GM21381 (cell line): ENCODE measurements around the gene CPT1C.

Experiments
- ATAC-seq: cut with Tn5 transposase; IDR thresholded peaks from one replicate; pipeline ENCODE4 v1.9.1; 2021; ENCODE audit warnings: mild to moderate bottlenecking, moderate library complexity; ENCODE audit not compliant: unreplicated experiment

The CPT1C gene

DNA sequence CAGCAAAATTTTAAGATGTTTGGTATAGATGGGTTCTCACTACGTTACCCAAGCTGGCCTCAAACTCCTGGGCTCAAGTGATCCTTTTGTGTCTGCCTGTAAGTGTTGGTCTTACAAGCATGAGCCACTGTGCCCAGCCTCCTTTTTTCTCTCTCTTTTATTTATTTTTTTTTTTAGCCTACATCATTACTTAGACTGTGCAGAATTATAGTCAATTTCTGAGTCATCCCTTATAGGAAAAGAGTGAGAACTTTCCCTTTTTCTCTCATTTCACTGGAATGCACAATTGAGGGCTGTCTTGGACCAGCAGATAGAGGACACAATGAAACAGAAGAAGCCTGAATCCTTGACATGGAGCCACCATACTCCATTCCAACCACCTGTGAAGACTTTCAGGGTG is 58.9 kb downstream of the CPT1C start:
- no peak for ATAC-seq

DNA sequence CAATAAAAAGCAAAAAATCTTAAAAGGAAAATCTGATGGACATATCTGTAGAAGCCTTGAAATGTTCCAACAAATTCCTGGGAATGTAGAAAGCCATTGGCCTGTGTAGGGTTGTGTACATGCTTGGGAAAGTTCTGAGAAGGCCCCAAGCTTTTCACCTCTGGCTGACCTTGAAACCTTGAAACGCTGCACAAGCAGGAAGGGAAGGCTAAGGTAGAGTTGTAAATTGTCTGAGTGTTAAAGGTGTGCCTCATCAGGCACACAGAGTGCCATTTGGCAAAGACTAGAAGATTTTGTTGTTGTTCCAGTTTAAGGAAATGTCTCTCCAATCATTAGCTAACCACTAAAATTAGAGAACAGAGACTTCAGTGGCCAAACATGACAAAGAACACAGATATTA is 61.8 kb downstream of the CPT1C start:
- no peak for ATAC-seq

DNA sequence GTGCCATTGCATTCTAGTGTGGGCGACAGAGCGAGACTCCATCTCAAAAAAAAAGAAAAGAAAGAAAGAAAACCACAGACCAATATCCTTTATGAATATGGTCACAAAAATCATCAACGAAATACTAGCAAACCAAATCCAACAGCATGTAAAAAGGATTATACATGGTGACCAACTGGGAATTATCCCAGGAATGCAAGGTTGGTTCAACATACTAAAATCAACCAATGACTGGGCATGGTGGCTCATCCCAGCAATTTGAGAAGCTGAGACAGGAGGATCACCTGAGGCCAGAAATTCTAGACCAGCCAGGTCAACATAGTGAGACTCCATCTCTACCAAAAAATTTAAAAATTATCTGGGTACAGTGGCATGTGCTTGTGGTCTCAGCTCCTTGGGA is 65.0 kb downstream of the CPT1C start:
- no peak for ATAC-seq

DNA sequence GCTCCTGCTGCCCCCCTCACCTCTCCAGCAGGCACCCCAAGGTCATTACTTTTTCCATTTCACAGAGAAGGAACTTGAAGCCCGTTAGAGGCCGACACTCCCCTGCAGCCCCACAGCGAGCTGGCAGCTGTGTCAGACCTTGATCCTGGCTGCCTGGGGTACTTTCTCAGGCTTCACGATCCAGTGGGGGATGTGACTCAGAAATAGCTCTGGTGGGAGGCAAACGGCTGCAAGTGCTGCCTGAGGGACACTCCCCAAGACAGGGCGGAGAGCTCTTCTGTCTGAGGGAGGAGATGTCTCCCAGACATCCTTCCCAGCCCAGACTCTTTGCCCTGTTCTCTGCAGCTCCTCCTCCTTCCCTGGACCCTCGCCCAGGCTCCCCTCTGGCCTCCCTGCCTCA is 67.4 kb downstream of the CPT1C start:
- ATAC-seq: no peak

DNA sequence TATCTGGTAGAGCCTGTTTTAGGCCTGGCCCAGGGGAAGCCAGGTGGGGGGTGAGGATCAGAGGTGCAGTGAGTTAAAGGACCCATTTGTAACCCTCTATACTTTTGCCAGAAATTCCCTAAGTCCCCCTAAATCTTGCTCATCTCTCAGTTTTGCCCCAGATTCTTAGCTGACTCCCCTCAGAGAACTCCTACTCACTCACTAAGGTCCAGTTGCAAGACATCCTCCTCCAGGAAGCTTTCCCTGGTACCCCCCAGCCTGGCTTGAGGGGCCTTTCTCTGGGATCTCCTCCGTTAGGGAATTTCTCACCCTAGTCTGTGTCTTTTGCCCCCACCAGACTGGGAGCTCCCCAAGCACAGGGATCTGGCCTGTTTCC is 70.3 kb downstream of the CPT1C start:
- no peak for ATAC-seq

DNA sequence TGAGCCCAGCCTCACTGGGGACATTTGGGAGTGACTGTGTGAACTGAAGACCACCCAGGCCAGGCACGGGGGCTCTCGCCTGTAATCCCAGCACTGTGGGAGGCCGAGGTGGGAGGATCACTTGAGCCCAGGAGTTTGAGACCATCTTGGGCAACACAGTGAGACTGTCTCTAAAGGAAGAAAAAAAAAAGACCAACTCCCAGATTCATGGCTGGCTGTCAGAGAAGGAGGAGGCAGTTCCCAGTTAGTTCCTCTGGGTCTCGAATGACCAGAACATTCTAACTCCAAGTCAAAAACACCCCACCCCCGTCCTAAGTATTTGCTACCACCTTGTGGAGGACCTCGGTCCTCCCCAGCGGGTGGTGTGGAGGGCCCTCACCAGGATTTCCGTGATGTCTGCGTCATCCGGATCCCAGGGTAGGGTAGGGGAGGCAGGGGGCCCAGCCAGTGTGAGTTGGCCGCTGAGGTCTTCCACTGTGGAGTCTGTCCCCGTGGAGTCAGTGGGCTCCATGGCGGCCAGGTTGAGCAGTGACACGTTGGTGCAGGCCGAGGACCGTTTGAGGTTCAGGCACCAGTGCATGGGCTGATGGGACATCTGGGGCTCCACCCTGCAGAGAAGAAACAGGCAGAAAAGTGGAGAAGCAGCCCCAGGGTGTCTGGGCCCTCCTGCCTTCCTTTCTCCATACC is 70.9 kb downstream of the CPT1C start:
- no peak for ATAC-seq

DNA sequence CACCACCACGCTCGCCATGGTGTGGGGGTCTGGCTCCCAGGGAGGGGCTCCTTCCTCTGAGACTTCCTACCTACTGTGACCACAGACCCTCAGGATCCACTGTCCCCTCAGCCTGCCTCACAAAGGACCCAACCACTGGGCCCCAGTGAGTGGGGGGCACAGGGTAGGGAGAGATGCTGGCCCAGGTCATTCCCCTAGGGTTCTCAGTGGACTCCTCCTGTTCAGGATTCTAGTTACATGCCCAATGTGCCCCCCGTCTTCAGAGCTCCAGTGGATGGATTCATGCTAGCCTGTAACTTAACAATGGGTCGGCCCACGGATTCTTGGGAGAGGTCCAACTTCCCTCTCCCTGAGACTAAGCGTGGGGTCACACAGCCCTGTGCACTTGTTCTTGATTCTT is 72.3 kb downstream of the CPT1C start, which contains the start of gene TSKS:
Gene TSKS, minus strand, starts transcription at position 77 of the 400 bp plus-strand sequence. Its CDS starts 59 bp downstream, at position 18.
- ATAC-seq: no peak
